Astrocyte (in vitro differentiated cells and primary cell): Measurements from ENCODE around the gene SFSWAP. TPM values are rescaled to one million over a fixed set of nuclear protein-coding genes. Genes with fewer than 3 reads are reported as not detected.

ENCODE experiments used
- DNase-seq: peaks from one replicate; pipeline ENCODE4 v3.0.0-alpha.2; 2010; ENCODE audit warnings: low read depth
- FAIRE-seq: peaks from 2 replicates; lab custom pipeline; 2011; peaks lifted over from hg19 to GRCh38; lab: Jason Lieb, UNC
- H2AFZ ChIP-seq: 2 replicates; pipeline ENCODE4 v1.6.0; 2012; ENCODE audit warnings: low read depth, low read length, inconsistent platforms
- H3K27ac ChIP-seq: 2 replicates; pipeline ENCODE4 v1.5.1; 2011; ENCODE audit warnings: low read depth, low read length, inconsistent platforms
- H3K27me3 ChIP-seq: 2 replicates; pipeline ENCODE4 v1.6.0; 2011; ENCODE audit warnings: low read length, inconsistent platforms; ENCODE audit not compliant: insufficient read depth
- H3K36me3 ChIP-seq: 2 replicates; pipeline ENCODE4 v1.5.1; 2011; ENCODE audit warnings: low read length, inconsistent platforms; ENCODE audit not compliant: insufficient read depth
- H3K4me1 ChIP-seq: 2 replicates; pipeline ENCODE4 v1.5.1; 2011; ENCODE audit warnings: low read length, inconsistent platforms; ENCODE audit not compliant: insufficient read depth
- H3K4me2 ChIP-seq: 2 replicates; pipeline ENCODE4 v1.6.0; 2012; ENCODE audit warnings: low read length, inconsistent platforms
- H3K4me3 ChIP-seq: 2 replicates; pipeline ENCODE4 v1.5.1; 2011; ENCODE audit warnings: low read depth, mild to moderate bottlenecking, low read length, inconsistent platforms; ENCODE audit not compliant: insufficient read depth
- H3K79me2 ChIP-seq: 2 replicates; pipeline ENCODE4 v1.6.0; 2012; ENCODE audit warnings: mild to moderate bottlenecking, low read length, inconsistent platforms; ENCODE audit not compliant: insufficient read depth
- H3K9ac ChIP-seq: 2 replicates; pipeline ENCODE4 v1.6.0; 2012; ENCODE audit warnings: mild to moderate bottlenecking, low read length, inconsistent platforms
- H3K9me3 ChIP-seq: 2 replicates; pipeline ENCODE4 v1.5.1; 2012; ENCODE audit warnings: low read depth, mild to moderate bottlenecking, low read length, inconsistent platforms; ENCODE audit not compliant: insufficient read depth
- H4K20me1 ChIP-seq: 2 replicates; pipeline ENCODE4 v1.6.0; 2012; ENCODE audit warnings: low read length, inconsistent platforms; ENCODE audit not compliant: insufficient read depth
- H3K27ac Mint-ChIP-seq: one replicate; pipeline ENCODE4 v1.8.0; 2021; ENCODE audit warnings: mild to moderate bottlenecking, mixed read lengths; ENCODE audit not compliant: unreplicated experiment
- H3K27me3 Mint-ChIP-seq: one replicate; pipeline ENCODE4 v1.8.0; 2021; ENCODE audit warnings: low read depth, mixed read lengths; ENCODE audit not compliant: unreplicated experiment
- H3K36me3 Mint-ChIP-seq: one replicate; pipeline ENCODE4 v1.8.0; 2021; ENCODE audit warnings: low read depth, mixed read lengths; ENCODE audit not compliant: unreplicated experiment
- H3K4me1 Mint-ChIP-seq: one replicate; pipeline ENCODE4 v1.8.0; 2021; ENCODE audit warnings: low read depth, mixed read lengths; ENCODE audit not compliant: unreplicated experiment
- H3K4me3 Mint-ChIP-seq: one replicate; pipeline ENCODE4 v1.8.0; 2021; ENCODE audit warnings: mild to moderate bottlenecking, moderate library complexity, mixed read lengths; ENCODE audit not compliant: unreplicated experiment
- H3K9me3 Mint-ChIP-seq: one replicate; pipeline ENCODE4 v1.8.0; 2021; ENCODE audit warnings: mild to moderate bottlenecking, mixed read lengths; ENCODE audit not compliant: unreplicated experiment
- CTCF ChIP-seq: IDR thresholded peaks from 2 replicates; pipeline ENCODE4 v1.5.1; 2011; ENCODE audit warnings: low read depth, mild to moderate bottlenecking, inconsistent platforms, low read length, moderate library complexity; ENCODE audit not compliant: insufficient read depth
- EZH2 ChIP-seq: IDR thresholded peaks from 2 replicates; pipeline ENCODE4 v1.6.1; 2012; ENCODE audit warnings: mild to moderate bottlenecking, low read length, inconsistent platforms; ENCODE audit not compliant: insufficient read depth
- total RNA-seq: library from RNA; stranded (reverse); gene quantifications from 2 replicates; pipeline ENCODE4 v1.2.1, GENCODE V29; 2021

SFSWAP gene
- total RNA-seq, 1 donor from 2014 or later = 35.7 TPM

- Histone ChIP-seq H3K36me3 (peaks cover 14% of the 10 kb centered on the region), H3K4me3 (no peak overlapping the region), H3K27ac (no peak overlapping the region), H3K9me3 (no peaks in the 10 kb centered on the region), H3K79me2 (peaks cover 14% of the 10 kb centered on the region), H3K9ac (no peak overlapping the region), H3K27me3 (no peaks in the 10 kb centered on the region), H3K4me2 (no peak overlapping the region), H2AFZ (no peak overlapping the region), H3K4me1 (peaks cover 7% of the 10 kb centered on the region), H4K20me1 (peaks cover 22% of the 10 kb centered on the region)
- no peak for TF ChIP-seq CTCF
- TF ChIP-seq EZH2 = no peak
- Mint-ChIP-seq H3K9me3 (no peaks in the 10 kb centered on the region), H3K4me3 (no peak overlapping the region), H3K36me3 (peaks cover 38% of the 10 kb centered on the region), H3K27me3 (no peaks in the 10 kb centered on the region), H3K27ac (no peak overlapping the region), H3K4me1 (peaks cover 8% of the 10 kb centered on the region)
- DNase-seq = no peak
- no peak for FAIRE-seq
Measured at GRCh38 chr12:131751335-131751734, 40.4 kb downstream of the SFSWAP start.

DNA sequence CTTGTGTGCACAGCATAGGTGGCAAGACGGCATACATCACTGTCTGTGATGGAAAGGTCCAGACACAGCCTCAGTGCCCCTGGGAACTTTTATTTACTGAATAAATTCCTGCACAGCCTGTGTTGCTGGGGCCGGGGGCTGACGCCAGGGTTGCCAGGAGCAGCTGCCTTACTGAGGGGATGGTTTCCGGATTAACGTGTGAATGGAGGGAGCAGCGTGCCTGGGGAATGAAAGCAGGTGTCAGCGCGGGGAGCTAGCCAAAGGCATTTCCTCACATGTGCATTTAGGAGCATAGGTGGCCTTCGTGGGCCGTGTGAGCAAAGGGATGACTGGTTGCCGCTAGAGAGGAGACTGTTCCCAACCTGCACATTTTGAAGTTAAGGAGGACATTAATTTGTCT, 41.6 kb downstream of the SFSWAP start:
- DNase-seq = no peak
- peaks cover 38% of the 10 kb centered on the region for H3K36me3 Mint-ChIP-seq
- H3K27ac Mint-ChIP-seq = no peak overlapping the region

More for the DNA sequence above, 41.6 kb downstream of the SFSWAP start:
- no peaks in the 10 kb centered on the region for H3K27me3 Mint-ChIP-seq
- Histone ChIP-seq H3K79me2 (peaks cover 14% of the 10 kb centered on the region), H4K20me1 (peaks cover 16% of the 10 kb centered on the region), H3K9ac (no peak overlapping the region), H3K27ac (no peak overlapping the region), H3K36me3 (peaks cover 20% of the 10 kb centered on the region), H3K9me3 (no peaks in the 10 kb centered on the region), H3K4me1 (peaks cover 3% of the 10 kb centered on the region), H3K4me2 (no peak overlapping the region), H3K27me3 (no peaks in the 10 kb centered on the region), H2AFZ (no peak overlapping the region), H3K4me3 (no peak overlapping the region)
- no peak overlapping the region for H3K4me3 Mint-ChIP-seq
- H3K9me3 Mint-ChIP-seq = no peaks in the 10 kb centered on the region
- FAIRE-seq = no peak
- TF ChIP-seq CTCF (no peak), EZH2 (no peak)
- peaks cover 3% of the 10 kb centered on the region for H3K4me1 Mint-ChIP-seq
